Measurements from ENCODE around the gene NAB1.
A peak's percentile ranks its signal among the peaks of the same experiment; 100 is the strongest.

NAB1 gene

GRCh38 chr2:190679813-190680591 lies 31.1 kb downstream of the NAB1 start:
- no peak overlapping the region for H3K9ac ChIP-seq (ENCODE audit: low read depth, low read length)
- no peaks in the 10 kb centered on the region for H3K27me3 ChIP-seq (ENCODE audit: insufficient read depth, low read length, poor library complexity)
- H3K4me3 ChIP-seq (ENCODE audit: low read depth in 1 of 2, low read length in 2 of 2), result no peak overlapping the region
- no peak overlapping the region for H2AFZ ChIP-seq (ENCODE audit: low read depth, low read length)
- ATAC-seq (ENCODE audit: insufficient read depth, low read depth) (peak; percentile 78), DNase-seq (peak; percentile 51)
- H3K4me1 ChIP-seq (ENCODE audit: insufficient read depth, low read length), result peaks cover 7% of the 10 kb centered on the region; the same call in 1 of the 2 replicates
- H3K27ac ChIP-seq (ENCODE audit: low read length), result no peak overlapping the region
- H3K79me2 ChIP-seq (ENCODE audit: insufficient read depth, low read length), result no peaks in the 10 kb centered on the region
- no peak overlapping the region for H3K4me2 ChIP-seq (ENCODE audit: insufficient read depth, low read length)
- TF ChIP-seq CTCF (IDR thresholded peaks at IDR 0.05; ENCODE audit: borderline replicate concordance, extremely low read depth, low read length, poor library complexity, severe bottlenecking), result peak; percentile 73
- TF ChIP-seq EZH2 (IDR thresholded peaks at IDR 0.05; ENCODE audit: borderline replicate concordance, low read depth, low read length, severe bottlenecking), result no peak
- no peaks in the 10 kb centered on the region for H3K9me3 ChIP-seq (ENCODE audit: insufficient read depth, low read length, severe bottlenecking)
- H4K20me1 ChIP-seq (ENCODE audit: insufficient read depth, low read length), result no peaks in the 10 kb centered on the region
- H3K36me3 ChIP-seq (ENCODE audit: insufficient read depth, low read length), result peaks cover 44% of the 10 kb centered on the region

- Histone ChIP-seq H3K27me3 (ENCODE audit: insufficient read depth, low read length, poor library complexity) (no peaks in the 10 kb centered on the region), H4K20me1 (ENCODE audit: insufficient read depth, low read length) (no peaks in the 10 kb centered on the region), H3K9me3 (ENCODE audit: insufficient read depth, low read length, severe bottlenecking) (no peaks in the 10 kb centered on the region), H3K36me3 (ENCODE audit: insufficient read depth, low read length) (peaks cover 52% of the 10 kb centered on the region), H3K4me1 (ENCODE audit: insufficient read depth, low read length) (peaks cover 7% of the 10 kb centered on the region; the same call in 1 of the 2 replicates), H3K4me2 (ENCODE audit: insufficient read depth, low read length) (no peak overlapping the region), H3K27ac (ENCODE audit: low read length) (no peak overlapping the region), H3K79me2 (ENCODE audit: insufficient read depth, low read length) (no peaks in the 10 kb centered on the region), H3K9ac (ENCODE audit: low read depth, low read length) (no peak overlapping the region), H2AFZ (ENCODE audit: low read depth, low read length) (no peak overlapping the region), H3K4me3 (ENCODE audit: low read depth in 1 of 2, low read length in 2 of 2) (no peak overlapping the region)
- DNase-seq (no peak), ATAC-seq (ENCODE audit: insufficient read depth, low read depth) (no peak)
- TF ChIP-seq CTCF (IDR thresholded peaks at IDR 0.05; ENCODE audit: borderline replicate concordance, extremely low read depth, low read length, poor library complexity, severe bottlenecking), result no peak
- TF ChIP-seq EZH2 (IDR thresholded peaks at IDR 0.05; ENCODE audit: borderline replicate concordance, low read depth, low read length, severe bottlenecking), result no peak
Observed at GRCh38 chr2:190682168-190682567, 33.3 kb downstream of the NAB1 start.

- Histone ChIP-seq H3K36me3 (ENCODE audit: insufficient read depth, low read length) (peaks cover 58% of the 10 kb centered on the region), H3K4me1 (ENCODE audit: insufficient read depth, low read length) (no peaks in the 10 kb centered on the region), H3K27me3 (ENCODE audit: insufficient read depth, low read length, poor library complexity) (no peaks in the 10 kb centered on the region), H3K9ac (ENCODE audit: low read depth, low read length) (no peak overlapping the region), H3K4me2 (ENCODE audit: insufficient read depth, low read length) (no peak overlapping the region), H3K79me2 (ENCODE audit: insufficient read depth, low read length) (no peaks in the 10 kb centered on the region), H3K4me3 (ENCODE audit: low read depth in 1 of 2, low read length in 2 of 2) (no peak overlapping the region), H3K9me3 (ENCODE audit: insufficient read depth, low read length, severe bottlenecking) (no peaks in the 10 kb centered on the region), H2AFZ (ENCODE audit: low read depth, low read length) (no peak overlapping the region), H3K27ac (ENCODE audit: low read length) (no peak overlapping the region), H4K20me1 (ENCODE audit: insufficient read depth, low read length) (no peaks in the 10 kb centered on the region)
- TF ChIP-seq EZH2 (IDR thresholded peaks at IDR 0.05; ENCODE audit: borderline replicate concordance, low read depth, low read length, severe bottlenecking) (no peak), CTCF (IDR thresholded peaks at IDR 0.05; ENCODE audit: borderline replicate concordance, extremely low read depth, low read length, poor library complexity, severe bottlenecking) (no peak)
- ATAC-seq (ENCODE audit: insufficient read depth, low read depth) (no peak), DNase-seq (no peak)
Observed at GRCh38 chr2:190683802-190684201, 34.9 kb downstream of the NAB1 start.
